HG02870 (cell line): ENCODE measurements around the gene PAQR9.
"Not testable (repeated sequence)": the region's sequence is repeated elsewhere in the genome, so short reads cannot be mapped to it uniquely, and the experiment has no call there.

Source experiments
- ATAC-seq: cut with Tn5 transposase; IDR thresholded peaks from one replicate; pipeline ENCODE4 v1.9.1; 2021; ENCODE audit warnings: mild to moderate bottlenecking, moderate library complexity; ENCODE audit not compliant: unreplicated experiment

Gene PAQR9, protein sequence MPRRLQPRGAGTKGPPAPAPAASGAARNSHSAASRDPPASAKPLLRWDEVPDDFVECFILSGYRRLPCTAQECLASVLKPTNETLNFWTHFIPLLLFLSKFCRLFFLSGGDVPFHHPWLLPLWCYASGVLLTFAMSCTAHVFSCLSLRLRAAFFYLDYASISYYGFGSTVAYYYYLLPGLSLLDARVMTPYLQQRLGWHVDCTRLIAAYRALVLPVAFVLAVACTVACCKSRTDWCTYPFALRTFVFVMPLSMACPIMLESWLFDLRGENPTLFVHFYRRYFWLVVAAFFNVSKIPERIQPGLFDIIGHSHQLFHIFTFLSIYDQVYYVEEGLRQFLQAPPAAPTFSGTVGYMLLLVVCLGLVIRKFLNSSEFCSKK

DNA sequence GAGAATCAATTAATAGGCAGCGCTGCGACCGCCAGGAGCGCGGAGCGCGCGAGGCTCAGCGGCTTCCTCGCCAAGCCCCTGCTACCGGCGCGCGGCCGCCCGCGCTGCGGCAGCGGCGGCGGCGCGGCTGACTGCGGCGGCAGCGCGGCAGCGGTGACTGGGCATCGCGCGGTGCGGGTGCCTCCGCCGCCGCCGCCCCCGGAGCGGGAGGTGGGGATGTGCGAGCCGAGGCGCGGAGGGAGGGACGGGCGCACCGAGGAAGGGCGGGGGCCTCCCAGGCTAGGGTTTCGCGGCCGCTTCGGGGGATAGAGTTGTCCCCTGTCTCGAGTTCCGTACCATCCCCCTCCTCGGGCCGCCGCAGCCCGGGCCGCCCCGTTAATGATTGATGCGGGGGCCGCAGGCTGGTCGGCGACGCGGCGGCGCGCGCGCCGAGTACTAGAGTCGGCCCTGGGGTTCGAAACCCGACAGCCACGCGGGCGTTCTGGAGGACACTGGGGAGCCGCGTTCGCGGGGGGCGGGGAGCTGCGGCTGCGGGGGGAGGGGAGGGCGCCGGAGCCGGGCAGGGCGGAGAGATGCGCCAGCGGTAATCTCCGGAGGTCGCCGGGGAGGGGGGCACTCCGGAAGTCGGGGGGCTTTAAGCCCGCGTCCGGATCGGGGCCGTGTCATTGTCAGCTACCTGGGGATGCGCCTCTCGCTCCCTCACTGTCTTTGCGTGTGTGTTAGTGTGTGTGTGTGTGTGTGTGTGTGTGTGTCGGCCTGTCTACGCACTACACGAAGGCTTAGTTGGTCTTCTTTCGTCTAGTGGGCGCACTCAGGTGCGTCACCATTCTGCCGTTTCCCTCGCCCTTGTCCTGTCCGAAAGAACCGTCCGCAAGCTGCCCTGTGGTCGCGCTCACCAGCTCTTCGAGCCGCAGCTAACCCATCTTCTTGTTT, at the start of gene PAQR9:
PAQR9 (minus strand) TSS at position 159 of the 933 bp plus-strand sequence. CDS start 338 bp downstream, outside the sequence.
- no peak for ATAC-seq

DNA sequence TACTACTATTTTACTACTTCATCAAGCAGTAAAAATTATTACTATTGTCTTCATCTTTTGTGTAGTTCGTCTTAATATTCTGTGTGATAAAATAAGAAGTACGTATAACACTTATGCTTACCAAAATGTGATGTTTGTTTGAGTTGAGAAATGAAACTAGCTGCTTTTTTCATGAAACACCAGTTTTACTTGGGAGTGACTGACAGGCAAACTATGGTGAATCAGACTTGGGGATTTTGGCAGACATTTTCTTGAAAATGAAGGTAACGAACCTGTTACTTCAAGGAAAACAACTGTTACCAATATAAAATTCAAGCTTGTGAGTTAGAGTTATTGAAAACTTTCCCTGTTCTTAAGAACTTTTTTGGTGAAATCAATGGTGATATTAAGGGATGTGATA, 48.2 kb upstream of the PAQR9 start:
- no peak for ATAC-seq

DNA sequence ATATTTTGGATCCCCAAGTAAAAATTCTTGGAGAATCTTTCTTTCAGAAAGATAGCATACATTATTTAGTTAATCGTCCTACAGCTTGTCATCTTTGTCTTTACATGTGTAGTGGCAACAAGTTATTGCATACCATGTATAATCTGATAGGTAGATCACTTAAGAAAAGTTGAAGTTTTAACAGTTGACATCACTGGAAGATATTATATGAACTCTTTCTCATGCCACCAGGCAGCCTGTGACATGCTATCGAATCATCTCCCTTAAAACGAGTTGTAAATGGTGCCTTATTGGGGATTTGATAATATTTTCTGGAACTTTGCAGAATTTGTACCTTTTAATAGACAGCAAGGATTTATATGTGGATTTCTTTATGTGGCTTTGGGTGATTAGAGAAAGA, 46.5 kb upstream of the PAQR9 start:
- ATAC-seq, result no peak

DNA sequence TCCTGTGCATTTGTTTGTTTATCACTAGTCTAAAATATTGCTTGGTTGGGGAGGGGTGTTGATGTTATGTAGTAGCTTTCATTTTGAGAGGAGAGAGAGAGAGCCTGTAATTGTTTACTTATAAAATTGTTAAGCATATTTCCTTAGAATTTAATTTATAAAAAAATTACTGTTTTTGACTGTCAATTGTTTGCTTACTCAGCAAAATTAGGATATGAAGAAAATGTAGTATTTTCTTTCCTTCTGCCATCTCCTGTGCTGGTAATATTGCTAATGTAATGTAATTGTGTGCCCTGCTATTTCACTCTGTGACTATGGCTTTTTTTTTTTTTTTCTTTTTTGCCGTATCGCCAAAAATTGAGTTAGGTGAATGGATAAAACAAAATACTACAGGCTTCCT, 41.3 kb upstream of the PAQR9 start:
- no peak for ATAC-seq

DNA sequence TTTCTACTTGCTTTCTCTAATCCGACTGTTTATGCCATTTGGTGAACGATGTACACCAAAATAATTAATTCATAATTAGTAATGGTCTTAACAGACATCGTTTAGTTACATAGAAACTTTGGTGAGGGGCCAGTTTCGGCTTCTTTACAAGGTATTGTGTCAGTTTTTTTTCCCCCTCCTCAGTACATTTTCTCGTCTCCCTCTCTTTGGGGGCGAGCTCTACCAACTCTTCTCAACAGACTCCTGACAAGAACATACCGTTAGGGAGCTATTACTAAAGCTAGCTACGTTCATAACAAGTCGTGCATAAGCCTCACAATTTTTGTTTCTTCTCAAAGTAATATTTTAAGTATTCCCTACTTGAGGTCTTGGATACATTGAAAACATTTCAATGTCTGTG, 39.3 kb upstream of the PAQR9 start:
- ATAC-seq, result no peak

DNA sequence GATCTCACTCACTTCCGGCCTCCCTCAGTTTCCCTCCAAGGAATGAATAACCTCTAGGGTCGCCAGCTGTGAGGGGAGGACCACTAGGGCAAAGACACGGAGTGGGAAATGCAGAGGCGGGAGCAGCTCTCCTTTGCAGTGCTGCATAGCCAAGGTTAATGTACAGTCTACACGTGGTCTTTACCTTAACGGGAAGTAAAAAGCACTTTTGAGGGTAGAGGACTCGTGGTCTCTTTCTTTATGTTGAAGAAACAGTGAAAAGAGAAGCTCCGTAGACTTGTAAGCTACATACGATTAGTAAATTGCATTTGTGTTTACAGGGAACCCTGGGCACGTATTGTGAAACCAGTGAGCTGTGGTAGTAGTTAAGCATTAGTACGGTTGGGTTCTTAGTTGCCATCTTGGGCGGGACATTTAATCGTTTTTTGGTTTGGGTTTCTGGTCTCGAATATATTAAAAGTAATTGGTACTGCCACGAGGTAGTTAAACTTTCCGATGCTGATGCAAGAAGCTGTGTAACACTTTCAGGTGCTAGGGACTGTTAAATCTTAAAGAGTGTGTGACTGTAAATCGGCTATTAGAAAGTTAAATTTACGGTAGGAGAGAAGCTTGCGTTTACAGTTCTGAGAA, 38.7 kb upstream of the PAQR9 start:
- peak; percentile 34 for ATAC-seq

DNA sequence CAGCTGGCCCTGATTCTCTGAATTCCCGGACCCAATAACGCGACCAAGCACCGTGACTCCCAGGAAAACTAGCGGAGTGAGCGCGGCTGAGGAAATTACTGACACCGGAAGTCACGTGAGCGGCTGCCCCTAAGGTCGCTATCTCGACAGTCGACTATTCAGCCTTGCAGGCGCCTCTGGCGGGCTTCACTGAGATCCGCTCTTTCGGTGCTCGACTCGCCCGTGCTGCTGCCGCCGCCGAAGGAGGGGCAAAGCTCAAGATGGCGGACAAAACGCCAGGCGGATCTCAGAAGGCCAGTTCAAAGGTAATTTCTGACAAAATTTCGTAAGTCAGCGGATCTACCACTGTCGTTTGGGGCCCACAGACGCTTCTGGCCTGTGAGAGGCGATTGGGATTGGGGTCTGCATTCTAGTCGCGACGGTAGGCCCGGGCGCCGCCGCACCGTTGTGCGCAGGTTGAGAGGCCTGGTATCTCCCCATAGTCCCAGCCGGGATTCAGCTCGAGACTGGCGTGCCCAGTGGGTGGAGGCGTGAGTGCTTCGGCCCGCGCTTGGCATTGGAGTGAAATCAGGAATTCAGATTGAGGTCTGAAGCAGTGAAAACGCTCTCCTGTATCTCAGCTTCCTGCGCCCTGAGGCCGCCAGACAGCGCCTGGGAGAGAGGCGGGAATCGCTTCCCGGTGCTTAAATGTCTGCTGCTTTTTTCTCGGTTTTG, 38.1 kb upstream of the PAQR9 start, which contains the start of gene U2SURP:
U2SURP (plus strand) TSS at position 202 of the 714 bp plus-strand sequence; CDS start at position 261, 59 bp downstream.
- peak; percentile 78 for ATAC-seq

DNA sequence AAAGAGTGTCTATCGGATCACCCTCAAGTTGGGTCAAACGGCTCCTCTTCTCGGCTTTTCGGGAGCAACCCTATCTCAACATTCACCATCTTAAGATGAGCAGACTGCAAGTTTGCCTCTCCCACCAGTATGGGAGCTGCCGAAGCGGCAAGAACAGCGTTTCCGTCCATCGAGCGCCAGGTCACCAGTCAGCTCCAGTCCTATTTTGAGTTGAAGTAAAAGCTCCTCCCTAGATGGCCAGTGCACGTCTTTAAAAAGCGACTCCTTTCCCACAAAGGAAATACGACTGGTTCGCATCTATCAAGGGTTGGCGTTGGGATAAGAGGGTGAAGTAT, 37.5 kb upstream of the PAQR9 start:
- ATAC-seq, result peak; percentile 68

DNA sequence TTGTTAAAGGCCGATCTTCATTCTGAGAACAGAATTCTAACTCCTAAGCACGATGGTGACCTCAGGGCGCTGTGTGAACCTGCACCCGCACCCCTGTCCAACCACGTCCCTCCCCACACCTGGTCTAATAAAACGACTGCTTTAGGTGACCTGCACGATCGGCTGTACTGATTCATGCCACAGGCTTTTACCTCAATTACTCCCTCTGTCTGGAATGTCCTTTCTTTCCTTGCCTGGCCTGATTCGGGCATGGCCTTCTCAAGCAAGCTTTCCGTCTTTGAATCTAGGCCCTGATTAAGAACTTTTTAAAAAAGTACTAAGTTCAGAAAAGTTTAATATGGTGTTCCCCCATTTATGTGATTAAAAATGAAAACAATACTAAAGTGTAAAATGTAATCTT, 37.1 kb upstream of the PAQR9 start:
- no peak for ATAC-seq

DNA sequence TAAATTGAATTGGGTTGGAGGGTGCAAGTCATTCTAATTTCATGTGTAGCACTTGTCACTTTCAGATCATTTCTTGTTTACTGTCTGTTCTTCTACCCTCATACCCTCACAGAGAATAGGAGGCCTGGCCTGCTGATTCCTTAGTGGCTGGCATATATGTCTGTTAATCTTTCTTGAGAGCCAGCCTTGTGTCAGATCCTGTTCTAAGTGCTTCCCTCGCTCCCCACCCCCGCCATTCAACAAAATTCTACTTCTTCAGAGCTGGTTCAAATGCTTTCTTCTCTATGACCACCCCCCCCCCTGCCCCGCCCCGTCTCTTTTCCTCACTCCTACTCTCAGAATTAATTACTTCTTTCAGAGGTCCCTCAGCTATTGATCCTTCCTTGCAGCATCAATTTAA, 36.4 kb upstream of the PAQR9 start:
- no peak for ATAC-seq

DNA sequence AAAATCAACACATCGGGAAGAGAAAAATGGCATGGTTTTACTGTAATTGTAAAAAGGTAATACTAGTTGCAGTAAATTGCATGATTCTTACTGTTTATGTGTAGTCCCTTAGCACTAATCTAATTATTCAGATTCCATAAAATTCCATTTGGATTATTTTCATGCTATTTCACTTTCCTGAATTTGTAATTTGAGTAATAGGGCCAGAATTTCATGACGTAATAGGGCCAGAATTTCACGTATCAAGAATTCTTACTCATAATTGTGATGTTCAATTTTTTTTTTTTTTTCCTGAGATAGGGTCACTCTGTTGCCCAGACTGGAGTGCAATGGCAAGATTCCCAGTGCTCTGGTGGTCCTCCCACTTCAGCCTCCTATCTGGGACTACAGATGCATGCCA, 35.0 kb upstream of the PAQR9 start:
- ATAC-seq, result no peak

DNA sequence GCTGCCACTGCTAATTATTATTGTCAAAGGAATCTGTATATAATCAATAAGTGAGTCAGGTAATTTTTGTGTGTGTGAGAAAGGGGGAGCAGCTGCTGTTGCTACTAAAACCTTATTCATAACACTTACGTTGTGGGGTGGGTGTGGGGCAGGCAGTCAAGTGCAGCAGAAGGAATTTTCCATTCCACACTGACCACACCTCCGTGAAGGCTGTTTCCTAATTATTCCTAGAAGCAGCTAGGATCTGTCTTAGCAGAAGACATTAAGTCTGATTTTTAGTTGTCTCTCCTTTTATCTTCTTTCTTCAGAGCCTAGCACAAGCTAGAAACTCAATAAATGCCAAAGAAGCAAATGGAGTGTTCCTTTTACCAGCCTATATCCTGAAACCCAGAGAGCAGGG, 33.9 kb upstream of the PAQR9 start:
- no peak for ATAC-seq

DNA sequence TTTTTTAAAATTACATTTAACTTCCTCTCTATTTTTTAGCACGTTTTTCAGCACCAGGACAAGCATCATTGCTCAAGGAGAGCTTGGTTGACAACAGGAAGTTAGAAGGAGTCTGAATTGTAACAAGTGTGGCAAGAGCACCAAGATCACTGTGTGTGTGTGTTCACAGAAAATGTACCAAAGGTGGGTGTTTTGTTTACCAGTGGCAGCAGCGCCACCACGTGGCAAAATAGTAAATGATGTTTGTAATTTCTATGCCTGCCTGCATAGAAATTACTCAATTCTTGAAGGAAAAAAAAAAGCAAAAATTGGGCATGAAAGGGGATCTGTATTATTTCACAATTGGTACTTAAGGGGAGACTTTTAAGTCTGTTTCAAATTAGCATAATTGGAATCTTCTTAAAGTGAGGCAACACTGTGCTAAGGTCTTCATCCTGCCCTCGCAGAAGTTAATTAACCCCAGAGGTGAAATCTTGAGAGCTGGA, 30.5 kb upstream of the PAQR9 start:
- peak; percentile 60 for ATAC-seq

DNA sequence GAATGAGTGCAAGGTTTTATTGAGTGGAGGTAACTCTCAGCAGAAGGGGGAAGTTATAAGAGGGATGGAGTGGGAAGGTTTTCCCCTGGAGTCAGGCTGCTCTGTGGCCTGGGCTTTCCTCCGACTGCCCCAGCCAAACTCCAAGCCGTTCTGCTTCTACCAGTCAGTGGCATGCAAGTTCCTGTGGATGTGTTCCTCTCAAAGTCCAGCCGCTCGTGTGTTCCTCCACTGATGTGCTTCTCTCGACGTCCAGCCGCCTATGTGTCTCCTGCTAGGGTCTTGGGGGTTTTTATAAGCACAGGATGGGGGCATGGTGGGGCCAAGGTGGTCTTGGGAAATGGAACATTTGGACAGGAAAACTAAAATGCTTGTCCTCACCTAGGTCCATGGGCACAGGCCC, 28.8 kb upstream of the PAQR9 start:
- ATAC-seq, result no peak

DNA sequence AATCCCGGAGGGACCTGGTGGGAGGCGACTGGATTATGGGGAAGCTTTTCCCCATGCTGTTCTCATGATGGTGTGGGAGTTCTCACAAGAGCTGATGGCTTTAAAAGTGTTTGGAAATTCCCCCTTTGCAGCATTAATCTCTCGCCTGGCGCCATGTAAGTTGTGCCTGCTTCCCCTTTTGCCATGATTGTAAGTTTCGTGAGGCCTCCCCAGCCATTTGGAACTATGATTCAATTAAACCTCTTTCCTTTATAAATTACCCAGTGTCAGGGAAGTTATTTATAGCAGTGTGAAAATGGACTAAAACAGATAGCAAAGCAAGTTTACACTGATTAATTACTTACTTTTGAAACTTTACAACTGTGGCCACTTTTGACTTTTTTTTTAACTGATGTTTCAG, 27.2 kb upstream of the PAQR9 start:
- ATAC-seq, result no peak

DNA sequence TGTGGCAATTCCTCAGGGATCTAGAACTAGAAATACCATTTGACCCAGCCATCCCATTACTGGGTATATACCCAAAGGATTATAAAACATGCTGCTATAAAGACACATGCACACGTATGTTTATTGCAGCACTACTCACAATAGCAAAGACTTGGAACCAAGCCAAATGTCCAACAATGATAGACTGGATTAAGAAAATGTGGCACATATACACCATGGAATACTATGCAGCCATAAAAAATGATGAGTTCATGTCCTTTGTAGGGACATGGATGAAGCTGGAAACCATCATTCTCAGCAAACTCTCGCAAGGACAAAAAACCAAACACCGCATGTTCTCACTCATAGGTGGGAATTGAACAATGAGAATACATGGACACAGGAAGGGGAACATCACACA, 25.4 kb upstream of the PAQR9 start:
- not testable (repeated sequence) for ATAC-seq

DNA sequence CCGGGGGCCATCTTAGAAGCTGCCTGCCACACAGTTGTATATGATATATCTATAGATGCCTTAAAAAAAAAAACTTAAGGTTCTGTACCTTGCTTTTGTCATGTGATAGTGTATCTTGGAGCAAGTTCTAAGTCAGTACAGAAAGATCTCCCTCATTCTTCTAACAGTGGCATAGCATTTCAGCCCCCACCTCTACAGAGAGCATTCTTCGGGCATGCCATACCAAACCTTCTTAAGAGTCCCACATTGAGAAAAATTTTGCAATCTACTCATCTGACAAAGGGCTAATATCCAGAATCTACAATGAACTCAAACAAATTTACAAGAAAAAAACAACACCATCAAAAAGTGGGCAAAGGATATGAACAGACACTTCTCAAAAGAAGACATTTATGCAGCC, 24.7 kb upstream of the PAQR9 start:
- not testable (repeated sequence) for ATAC-seq

DNA sequence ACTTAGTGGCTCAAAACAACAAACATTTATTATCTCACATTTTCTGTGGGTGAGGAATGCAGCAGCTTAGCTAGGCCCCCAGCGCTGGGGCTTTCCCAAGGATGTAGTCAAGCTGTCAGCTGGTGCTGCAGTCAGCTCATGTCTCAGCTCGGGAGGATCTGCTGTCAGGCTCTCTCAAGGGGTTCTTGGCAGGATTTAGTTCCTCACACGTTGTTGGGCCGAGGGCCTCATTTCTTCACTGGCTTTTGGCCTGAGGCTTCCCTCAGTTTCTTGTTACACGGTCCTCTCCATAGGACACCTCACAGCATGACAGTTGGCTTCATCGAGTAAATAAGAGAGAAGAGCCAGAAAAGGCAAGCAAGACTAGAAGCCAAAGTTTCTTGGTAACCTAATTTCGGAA, 24.2 kb upstream of the PAQR9 start:
- ATAC-seq, result peak; percentile 60

DNA sequence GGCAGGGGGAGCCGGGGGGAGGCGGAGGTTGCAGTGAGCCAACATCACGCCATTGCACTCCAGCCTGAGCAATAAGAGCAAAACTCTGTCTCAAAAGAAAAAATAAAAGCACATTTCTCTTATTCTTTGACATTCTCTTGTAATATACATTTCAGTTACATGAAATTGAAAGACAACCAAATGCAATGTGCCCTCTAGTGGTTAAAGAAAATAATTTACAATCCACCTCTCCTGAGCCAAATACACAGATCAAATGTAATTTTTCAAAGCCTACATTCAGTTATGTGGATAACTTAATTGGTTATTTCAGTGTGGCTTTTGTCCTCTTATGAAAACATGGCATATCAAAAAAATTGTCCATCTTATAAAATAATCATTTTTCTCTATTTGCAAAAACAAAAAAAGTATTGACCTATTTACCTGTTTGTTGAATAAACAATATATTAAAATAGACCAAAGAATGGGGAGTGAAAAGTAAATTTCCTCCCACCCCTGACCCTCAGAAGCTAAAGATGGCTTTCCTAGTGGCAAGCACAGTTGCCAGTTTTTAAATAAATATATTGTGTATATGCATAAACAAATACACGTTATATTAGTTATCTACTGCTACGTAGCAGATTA, 23.7 kb upstream of the PAQR9 start:
- ATAC-seq, result no peak

DNA sequence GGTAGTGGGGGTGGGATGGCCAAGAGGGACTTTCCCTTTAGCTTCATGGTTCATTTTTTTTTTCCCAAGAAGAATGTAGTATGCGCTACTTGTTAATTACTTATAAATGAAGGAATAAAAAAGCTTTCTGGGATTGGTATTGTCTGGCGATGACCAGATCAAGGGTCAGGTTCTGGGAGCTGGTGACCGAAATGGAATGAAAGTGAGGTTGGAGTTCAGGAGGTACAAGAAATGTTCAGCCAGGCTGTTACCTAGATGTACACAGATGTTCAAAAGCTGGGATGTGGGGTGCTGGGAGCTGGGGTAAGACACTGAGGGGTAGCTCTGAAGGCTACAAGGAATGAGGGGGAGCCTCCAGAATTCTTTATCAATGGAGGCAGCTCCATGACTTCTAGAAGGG, 20.8 kb upstream of the PAQR9 start:
- no peak for ATAC-seq
